ENCODE measurements around the gene ARHGAP19.

GRCh38 chr10:97279121-97279815, 13.2 kb downstream of the ARHGAP19 start:
- TF ChIP-seq CTCF (conservative IDR thresholded peaks at IDR 0.05; ENCODE audit: low read depth, low read length) (no peak), EZH2 (IDR thresholded peaks at IDR 0.05; ENCODE audit: borderline replicate concordance, low read depth, low read length, poor library complexity, severe bottlenecking) (no peak)

Data from A673 (cell line).